ENCODE data around the gene ZNF532.

DNA sequence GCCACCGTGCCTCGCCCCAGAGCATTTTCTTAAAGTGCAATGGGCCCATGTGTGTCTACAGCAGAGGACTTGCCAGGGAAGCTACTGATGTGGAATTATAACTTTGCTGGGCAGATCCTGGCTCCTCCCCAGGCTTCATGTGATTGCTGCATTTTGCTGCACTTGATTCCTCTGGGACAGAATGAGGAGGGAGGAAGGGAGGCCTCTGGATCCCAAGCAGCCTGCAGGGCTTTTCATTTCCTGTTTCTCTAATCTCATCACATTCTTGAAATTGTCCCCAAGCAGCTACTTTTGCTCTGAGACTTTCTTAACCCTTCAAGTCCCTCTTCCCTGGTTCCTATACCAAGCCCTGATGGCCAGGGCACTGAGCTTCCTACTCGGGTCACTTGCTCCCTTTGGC, 140.6 kb downstream of the ZNF532 start:
- TF ChIP-seq POLR2AphosphoS5 (IDR thresholded peaks at IDR 0.05; ENCODE audit: low read depth, low read length) (no peak), TAF1 (IDR thresholded peaks at IDR 0.05; ENCODE audit: borderline replicate concordance, insufficient read depth, low read length) (no peak), SIN3A (IDR thresholded peaks at IDR 0.05; ENCODE audit: borderline replicate concordance, insufficient read depth, low read length) (no peak), FOXP2 (optimal IDR thresholded peaks at IDR 0.05; ENCODE audit: borderline replicate concordance, extremely low read depth, extremely low read length, insufficient read depth) (no peak)
- TF ChIP-seq, protein P1, sequence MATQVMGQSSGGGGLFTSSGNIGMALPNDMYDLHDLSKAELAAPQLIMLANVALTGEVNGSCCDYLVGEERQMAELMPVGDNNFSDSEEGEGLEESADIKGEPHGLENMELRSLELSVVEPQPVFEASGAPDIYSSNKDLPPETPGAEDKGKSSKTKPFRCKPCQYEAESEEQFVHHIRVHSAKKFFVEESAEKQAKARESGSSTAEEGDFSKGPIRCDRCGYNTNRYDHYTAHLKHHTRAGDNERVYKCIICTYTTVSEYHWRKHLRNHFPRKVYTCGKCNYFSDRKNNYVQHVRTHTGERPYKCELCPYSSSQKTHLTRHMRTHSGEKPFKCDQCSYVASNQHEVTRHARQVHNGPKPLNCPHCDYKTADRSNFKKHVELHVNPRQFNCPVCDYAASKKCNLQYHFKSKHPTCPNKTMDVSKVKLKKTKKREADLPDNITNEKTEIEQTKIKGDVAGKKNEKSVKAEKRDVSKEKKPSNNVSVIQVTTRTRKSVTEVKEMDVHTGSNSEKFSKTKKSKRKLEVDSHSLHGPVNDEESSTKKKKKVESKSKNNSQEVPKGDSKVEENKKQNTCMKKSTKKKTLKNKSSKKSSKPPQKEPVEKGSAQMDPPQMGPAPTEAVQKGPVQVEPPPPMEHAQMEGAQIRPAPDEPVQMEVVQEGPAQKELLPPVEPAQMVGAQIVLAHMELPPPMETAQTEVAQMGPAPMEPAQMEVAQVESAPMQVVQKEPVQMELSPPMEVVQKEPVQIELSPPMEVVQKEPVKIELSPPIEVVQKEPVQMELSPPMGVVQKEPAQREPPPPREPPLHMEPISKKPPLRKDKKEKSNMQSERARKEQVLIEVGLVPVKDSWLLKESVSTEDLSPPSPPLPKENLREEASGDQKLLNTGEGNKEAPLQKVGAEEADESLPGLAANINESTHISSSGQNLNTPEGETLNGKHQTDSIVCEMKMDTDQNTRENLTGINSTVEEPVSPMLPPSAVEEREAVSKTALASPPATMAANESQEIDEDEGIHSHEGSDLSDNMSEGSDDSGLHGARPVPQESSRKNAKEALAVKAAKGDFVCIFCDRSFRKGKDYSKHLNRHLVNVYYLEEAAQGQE (IDR thresholded peaks at IDR 0.05; ENCODE audit: insufficient read depth in 1 of 2, low read depth in 2 of 2, low read length in 2 of 2) = no peak
